AG04450 (cell line): ENCODE measurements around the gene SHISA5. TPM values are rescaled to one million over a fixed set of nuclear protein-coding genes. Genes with fewer than 3 reads are reported as not detected.

Source experiments
- CTCF ChIA-PET: fragments of 300-600, 350-600 bp; formaldehyde crosslinking; extraction: SDS; loops from one replicate; lab custom pipeline; 2022; ENCODE audit warnings: antibody characterized with exemption, inconsistent platforms; lab: Charles Lee
- POLR2A ChIA-PET: fragments of 350-600 bp; formaldehyde crosslinking; extraction: SDS; loops from one replicate; lab custom pipeline; 2021; ENCODE audit warnings: antibody characterized with exemption, inconsistent platforms; lab: Yijun Ruan, JAX
- DNase-seq: peaks from one replicate; pipeline ENCODE4 v3.0.0-alpha.2; 2011; ENCODE audit warnings: low read depth, low spot score
- H3K27ac ChIP-seq: one replicate; pipeline ENCODE4 v1.5.1; 2012; ENCODE audit warnings: low read depth, low read length, control low read depth
- H3K27me3 ChIP-seq: one replicate; pipeline ENCODE4 v1.6.0; 2012; ENCODE audit warnings: low read length; ENCODE audit not compliant: control insufficient read depth, insufficient read depth
- H3K4me3 ChIP-seq: 2 replicates; pipeline ENCODE4 v1.5.1; 2011; ENCODE audit warnings: mild to moderate bottlenecking, low read depth, low read length, control low read depth
- H3K9me3 ChIP-seq: 2 replicates; pipeline ENCODE4 v1.5.1; 2012; ENCODE audit warnings: low read length; ENCODE audit not compliant: control insufficient read depth, insufficient read depth
- CTCF ChIP-seq: IDR thresholded peaks from 2 replicates; pipeline ENCODE4 v1.5.1; 2011; ENCODE audit warnings: low read depth, low read length, control low read depth, inconsistent platforms
- polyA plus RNA-seq: library from polyadenylated mRNA; depleted of rRNA; stranded (reverse); fragments of >200 nt; gene quantifications from 2 replicates; pipeline ENCODE4 v1.2.3, GENCODE V29; 2011

The SHISA5 gene
- polyA plus RNA-seq, 1 experiment = 124 TPM

DNA sequence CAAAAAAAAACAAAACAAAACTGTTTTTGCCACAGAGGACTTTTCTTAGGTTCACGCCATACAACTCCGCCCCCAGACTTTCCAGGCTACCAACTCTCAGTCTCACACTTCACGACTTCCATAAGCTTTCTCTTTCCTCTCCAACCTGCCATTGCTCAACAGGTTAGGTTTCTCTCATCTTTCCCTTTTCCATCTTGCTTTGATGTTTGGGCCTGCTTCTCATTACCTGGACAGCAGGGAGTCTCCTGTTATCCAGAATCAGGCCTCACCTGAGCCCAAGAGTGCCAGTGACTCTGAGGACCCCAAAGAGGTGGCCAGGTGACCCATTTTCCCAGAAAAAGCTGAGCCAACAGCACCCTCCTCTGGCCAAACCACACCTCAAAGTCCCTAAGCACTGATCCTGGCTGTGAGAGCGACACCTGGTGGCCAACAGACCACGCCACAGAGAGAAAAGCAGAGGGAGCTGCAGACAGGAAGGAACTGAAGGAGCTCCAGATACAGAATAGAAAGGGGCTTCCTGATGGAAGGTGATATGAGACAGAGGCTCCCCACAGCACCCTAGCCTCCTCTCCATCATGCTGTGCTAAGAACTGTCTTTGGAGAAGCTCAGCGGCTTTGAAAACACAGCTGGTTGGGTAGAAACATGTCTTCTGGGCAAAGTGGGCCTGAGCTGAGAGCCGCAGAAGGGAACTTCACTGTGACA is 68.0 kb downstream of the SHISA5 start:
- ChIA-PET POLR2A (interaction anchor here (0.5 to 1.3 kb wide), 8 partner anchors 11 to 282 kb away, joined by 3 to 13 read pairs (median 4); partner anchors contain the start of gene ATRIP), CTCF (interaction anchor here (0.5 to 12.1 kb wide), 95 partner anchors 11 to 1346 kb away, joined by 3 to 404 read pairs (median 5); partner anchors contain the start of genes ATRIP, CDC25A, CELSR3 and IP6K2)
- no peak overlapping the region for H3K4me3 ChIP-seq
- DNase-seq = peak; percentile 59
- peak; percentile 100 for TF ChIP-seq CTCF
- H3K9me3 ChIP-seq = no peaks in the 10 kb centered on the region; the same call in 1 of the 2 replicates
- H3K27me3 ChIP-seq = no peaks in the 10 kb centered on the region
- H3K27ac ChIP-seq = no peak overlapping the region

DNA sequence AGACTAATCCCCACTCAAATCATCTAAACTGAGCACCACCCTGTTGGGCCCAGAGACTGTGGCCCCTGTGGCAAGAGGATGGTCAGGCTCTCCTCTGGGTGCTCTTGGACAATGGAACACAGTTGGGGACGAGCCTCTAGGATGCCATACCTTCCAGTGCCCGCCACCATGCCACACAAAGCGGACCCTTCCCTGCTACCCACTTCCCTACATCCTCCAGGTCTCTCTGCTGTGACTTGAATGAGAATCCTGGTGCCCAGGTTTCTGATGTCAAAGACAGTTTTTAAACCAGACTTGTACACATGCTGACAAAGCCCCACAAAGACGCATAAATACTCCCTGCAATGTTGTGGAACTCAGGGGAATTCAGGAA is 68.8 kb downstream of the SHISA5 start:
- H3K9me3 ChIP-seq = no peaks in the 10 kb centered on the region; the same call in 1 of the 2 replicates
- no peak overlapping the region for H3K27ac ChIP-seq
- POLR2A ChIA-PET = interaction anchor here (1.0 kb wide), 1 partner anchor 11 kb away, joined by 3 read pairs; the partner anchor contains the start of gene ATRIP
- no peaks in the 10 kb centered on the region for H3K27me3 ChIP-seq
- no peak for TF ChIP-seq CTCF
- CTCF ChIA-PET = interaction anchor here (0.5 to 12.1 kb wide), 48 partner anchors 10 to 817 kb away, joined by 3 to 404 read pairs (median 8); partner anchors contain the start of genes ATRIP, CDC25A and NME6
- DNase-seq = no peak
- no peak overlapping the region for H3K4me3 ChIP-seq

DNA sequence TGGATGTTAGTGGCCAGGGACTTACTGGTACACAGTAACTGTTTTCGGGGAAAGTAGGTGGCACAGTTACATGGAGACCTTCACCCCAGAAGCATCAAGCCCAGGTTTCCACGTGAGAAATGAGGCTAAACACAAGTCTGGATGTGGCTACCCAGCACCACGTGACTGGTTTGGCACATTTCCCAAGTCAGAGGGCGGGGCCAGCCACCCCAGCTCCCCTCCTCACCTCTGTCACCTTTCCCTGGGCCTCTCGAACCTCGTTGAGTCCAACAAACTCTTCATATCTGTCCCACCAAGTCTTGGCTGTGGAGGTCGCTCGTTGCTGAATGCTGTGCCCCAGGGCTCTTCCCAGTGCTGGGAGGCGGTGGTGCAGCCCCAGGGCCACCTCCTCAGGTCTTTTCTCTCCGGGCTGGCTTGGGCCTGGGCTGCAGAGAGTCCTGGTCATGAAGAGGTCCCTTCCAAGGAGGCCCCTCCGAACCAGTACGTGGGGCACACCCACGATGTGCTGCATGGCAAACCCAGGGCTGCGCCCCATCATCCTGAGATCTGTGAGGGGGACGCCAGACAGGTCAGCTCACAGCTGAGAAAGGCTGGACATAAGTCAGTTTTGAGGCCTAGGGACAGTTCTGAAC is 69.3 kb downstream of the SHISA5 start:
- Histone ChIP-seq H3K27me3 (no peaks in the 10 kb centered on the region), H3K9me3 (no peaks in the 10 kb centered on the region), H3K27ac (no peak overlapping the region), H3K4me3 (no peak overlapping the region)
- CTCF ChIA-PET = interaction anchor here (1.3 to 12.1 kb wide), 9 partner anchors 9 to 242 kb away, joined by 5 to 404 read pairs (median 47); partner anchors contain the start of gene ATRIP
- TF ChIP-seq CTCF = no peak
- DNase-seq = no peak
- POLR2A ChIA-PET = no interaction called here

GRCh38 chr3:48433472-48434118 is 70.4 kb downstream of the SHISA5 start:
- ChIA-PET POLR2A (no interaction called here), CTCF (interaction anchor here (0.6 to 12.1 kb wide), 4 partner anchors 32 to 239 kb away, joined by 5 to 404 read pairs (median 204); no protein-coding TSS in a partner anchor)
- Histone ChIP-seq H3K27ac (no peak overlapping the region), H3K27me3 (no peaks in the 10 kb centered on the region), H3K4me3 (no peak overlapping the region), H3K9me3 (no peaks in the 10 kb centered on the region)
- no peak for TF ChIP-seq CTCF
- DNase-seq = no peak
